ENCODE results near the gene PHACTR4.

PHACTR4 gene

DNA sequence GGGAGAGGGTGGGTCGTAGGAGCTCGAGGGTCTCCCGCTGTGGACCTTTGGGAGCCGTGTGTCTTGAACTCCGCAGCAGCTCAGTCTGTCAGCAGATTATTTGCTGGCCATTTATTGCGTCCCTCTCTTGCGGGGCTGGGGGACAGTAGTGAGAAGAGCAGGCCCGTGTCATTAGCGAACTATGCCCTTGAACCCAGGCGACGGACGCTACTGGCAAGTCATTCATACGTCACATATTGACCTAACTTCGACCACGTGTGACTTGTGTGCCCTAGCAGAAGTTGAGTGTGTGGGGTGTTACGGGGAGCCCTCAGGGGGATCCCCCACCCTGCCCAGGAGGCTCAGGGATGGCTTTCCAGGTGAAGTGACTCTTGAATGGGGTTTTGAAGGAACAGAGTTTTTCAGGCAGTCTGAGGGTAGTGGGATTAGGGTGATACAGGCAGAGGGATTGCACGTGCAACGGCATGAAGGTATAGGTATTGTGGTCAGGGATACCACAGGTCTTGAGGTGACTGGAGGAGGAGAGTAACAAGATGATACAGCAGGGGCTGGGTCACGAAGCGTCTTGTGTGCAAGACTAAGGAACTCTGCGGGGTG lies 149.3 kb downstream of the PHACTR4 start (continued):
- TF ChIP-seq, protein P1, sequence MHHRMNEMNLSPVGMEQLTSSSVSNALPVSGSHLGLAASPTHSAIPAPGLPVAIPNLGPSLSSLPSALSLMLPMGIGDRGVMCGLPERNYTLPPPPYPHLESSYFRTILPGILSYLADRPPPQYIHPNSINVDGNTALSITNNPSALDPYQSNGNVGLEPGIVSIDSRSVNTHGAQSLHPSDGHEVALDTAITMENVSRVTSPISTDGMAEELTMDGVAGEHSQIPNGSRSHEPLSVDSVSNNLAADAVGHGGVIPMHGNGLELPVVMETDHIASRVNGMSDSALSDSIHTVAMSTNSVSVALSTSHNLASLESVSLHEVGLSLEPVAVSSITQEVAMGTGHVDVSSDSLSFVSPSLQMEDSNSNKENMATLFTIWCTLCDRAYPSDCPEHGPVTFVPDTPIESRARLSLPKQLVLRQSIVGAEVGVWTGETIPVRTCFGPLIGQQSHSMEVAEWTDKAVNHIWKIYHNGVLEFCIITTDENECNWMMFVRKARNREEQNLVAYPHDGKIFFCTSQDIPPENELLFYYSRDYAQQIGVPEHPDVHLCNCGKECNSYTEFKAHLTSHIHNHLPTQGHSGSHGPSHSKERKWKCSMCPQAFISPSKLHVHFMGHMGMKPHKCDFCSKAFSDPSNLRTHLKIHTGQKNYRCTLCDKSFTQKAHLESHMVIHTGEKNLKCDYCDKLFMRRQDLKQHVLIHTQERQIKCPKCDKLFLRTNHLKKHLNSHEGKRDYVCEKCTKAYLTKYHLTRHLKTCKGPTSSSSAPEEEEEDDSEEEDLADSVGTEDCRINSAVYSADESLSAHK (tag by site-specific recombination; IDR thresholded peaks at IDR 0.05): no peak
- TF ChIP-seq ZNF274 (IDR thresholded peaks at IDR 0.05; ENCODE audit: low read length) (no peak), ZNF274 (tag by site-specific recombination; IDR thresholded peaks at IDR 0.05; ENCODE audit: borderline replicate concordance) (no peak), ZNF626 (tag by site-specific recombination; IDR thresholded peaks at IDR 0.05) (no peak), ZBTB48 (tag by site-specific recombination; IDR thresholded peaks at IDR 0.05) (0 out of 2 replicates have a peak, but pooled peaks have one; percentile 50), KLF9 (tag by site-specific recombination; IDR thresholded peaks at IDR 0.05; ENCODE audit: low read depth) (no peak), ZNF629 (tag by site-specific recombination; IDR thresholded peaks at IDR 0.05) (peak; percentile 66), ZNF324 (tag by site-specific recombination; IDR thresholded peaks at IDR 0.05) (0 out of 2 replicates have a peak, but pooled peaks have one; percentile 26), GLI2 (tag by site-specific recombination; IDR thresholded peaks at IDR 0.05; ENCODE audit: borderline replicate concordance, low read depth) (no peak), ZNF600 (tag by site-specific recombination; IDR thresholded peaks at IDR 0.05) (peak; percentile 64), ZNF221 (tag by site-specific recombination; IDR thresholded peaks at IDR 0.05; ENCODE audit: borderline replicate concordance) (no peak), ZNF157 (tag by site-specific recombination; IDR thresholded peaks at IDR 0.05) (no peak), ZNF830 (tag by site-specific recombination; IDR thresholded peaks at IDR 0.05; ENCODE audit: low read depth) (no peak), ZNF585B (tag by site-specific recombination; IDR thresholded peaks at IDR 0.05) (no peak)
- TF ChIP-seq, protein P2, sequence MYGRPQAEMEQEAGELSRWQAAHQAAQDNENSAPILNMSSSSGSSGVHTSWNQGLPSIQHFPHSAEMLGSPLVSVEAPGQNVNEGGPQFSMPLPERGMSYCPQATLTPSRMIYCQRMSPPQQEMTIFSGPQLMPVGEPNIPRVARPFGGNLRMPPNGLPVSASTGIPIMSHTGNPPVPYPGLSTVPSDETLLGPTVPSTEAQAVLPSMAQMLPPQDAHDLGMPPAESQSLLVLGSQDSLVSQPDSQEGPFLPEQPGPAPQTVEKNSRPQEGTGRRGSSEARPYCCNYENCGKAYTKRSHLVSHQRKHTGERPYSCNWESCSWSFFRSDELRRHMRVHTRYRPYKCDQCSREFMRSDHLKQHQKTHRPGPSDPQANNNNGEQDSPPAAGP (tag by site-specific recombination; IDR thresholded peaks at IDR 0.05): peak; percentile 30; the same call in 1 of the 2 replicates
- TF ChIP-seq, protein P3, sequence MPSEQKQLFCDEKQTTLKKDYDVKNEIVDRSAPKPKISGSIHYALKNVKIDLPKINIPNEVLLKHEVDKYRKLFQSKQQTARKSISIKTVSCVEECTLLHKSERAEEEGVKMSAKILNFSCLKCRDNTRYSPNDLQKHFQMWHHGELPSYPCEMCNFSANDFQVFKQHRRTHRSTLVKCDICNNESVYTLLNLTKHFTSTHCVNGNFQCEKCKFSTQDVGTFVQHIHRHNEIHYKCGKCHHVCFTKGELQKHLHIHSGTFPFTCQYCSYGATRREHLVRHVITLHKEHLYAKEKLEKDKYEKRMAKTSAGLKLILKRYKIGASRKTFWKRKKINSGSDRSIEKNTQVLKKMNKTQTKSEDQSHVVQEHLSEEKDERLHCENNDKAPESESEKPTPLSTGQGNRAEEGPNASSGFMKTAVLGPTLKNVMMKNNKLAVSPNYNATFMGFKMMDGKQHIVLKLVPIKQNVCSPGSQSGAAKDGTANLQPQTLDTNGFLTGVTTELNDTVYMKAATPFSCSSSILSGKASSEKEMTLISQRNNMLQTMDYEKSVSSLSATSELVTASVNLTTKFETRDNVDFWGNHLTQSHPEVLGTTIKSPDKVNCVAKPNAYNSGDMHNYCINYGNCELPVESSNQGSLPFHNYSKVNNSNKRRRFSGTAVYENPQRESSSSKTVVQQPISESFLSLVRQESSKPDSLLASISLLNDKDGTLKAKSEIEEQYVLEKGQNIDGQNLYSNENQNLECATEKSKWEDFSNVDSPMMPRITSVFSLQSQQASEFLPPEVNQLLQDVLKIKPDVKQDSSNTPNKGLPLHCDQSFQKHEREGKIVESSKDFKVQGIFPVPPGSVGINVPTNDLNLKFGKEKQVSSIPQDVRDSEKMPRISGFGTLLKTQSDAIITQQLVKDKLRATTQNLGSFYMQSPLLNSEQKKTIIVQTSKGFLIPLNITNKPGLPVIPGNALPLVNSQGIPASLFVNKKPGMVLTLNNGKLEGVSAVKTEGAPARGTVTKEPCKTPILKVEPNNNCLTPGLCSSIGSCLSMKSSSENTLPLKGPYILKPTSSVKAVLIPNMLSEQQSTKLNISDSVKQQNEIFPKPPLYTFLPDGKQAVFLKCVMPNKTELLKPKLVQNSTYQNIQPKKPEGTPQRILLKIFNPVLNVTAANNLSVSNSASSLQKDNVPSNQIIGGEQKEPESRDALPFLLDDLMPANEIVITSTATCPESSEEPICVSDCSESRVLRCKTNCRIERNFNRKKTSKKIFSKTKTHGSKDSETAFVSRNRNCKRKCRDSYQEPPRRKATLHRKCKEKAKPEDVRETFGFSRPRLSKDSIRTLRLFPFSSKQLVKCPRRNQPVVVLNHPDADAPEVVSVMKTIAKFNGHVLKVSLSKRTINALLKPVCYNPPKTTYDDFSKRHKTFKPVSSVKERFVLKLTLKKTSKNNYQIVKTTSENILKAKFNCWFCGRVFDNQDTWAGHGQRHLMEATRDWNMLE (tag by site-specific recombination; conservative IDR thresholded peaks at IDR 0.05; ENCODE audit: low read depth): no peak
- TF ChIP-seq, protein P4, sequence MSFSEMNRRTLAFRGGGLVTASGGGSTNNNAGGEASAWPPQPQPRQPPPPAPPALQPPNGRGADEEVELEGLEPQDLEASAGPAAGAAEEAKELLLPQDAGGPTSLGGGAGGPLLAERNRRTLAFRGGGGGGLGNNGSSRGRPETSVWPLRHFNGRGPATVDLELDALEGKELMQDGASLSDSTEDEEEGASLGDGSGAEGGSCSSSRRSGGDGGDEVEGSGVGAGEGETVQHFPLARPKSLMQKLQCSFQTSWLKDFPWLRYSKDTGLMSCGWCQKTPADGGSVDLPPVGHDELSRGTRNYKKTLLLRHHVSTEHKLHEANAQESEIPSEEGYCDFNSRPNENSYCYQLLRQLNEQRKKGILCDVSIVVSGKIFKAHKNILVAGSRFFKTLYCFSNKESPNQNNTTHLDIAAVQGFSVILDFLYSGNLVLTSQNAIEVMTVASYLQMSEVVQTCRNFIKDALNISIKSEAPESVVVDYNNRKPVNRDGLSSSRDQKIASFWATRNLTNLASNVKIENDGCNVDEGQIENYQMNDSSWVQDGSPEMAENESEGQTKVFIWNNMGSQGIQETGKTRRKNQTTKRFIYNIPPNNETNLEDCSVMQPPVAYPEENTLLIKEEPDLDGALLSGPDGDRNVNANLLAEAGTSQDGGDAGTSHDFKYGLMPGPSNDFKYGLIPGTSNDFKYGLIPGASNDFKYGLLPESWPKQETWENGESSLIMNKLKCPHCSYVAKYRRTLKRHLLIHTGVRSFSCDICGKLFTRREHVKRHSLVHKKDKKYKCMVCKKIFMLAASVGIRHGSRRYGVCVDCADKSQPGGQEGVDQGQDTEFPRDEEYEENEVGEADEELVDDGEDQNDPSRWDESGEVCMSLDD (tag by site-specific recombination; IDR thresholded peaks at IDR 0.05): peak; percentile 65; the same call in 1 of the 2 replicates
- TF ChIP-seq, protein P5, sequence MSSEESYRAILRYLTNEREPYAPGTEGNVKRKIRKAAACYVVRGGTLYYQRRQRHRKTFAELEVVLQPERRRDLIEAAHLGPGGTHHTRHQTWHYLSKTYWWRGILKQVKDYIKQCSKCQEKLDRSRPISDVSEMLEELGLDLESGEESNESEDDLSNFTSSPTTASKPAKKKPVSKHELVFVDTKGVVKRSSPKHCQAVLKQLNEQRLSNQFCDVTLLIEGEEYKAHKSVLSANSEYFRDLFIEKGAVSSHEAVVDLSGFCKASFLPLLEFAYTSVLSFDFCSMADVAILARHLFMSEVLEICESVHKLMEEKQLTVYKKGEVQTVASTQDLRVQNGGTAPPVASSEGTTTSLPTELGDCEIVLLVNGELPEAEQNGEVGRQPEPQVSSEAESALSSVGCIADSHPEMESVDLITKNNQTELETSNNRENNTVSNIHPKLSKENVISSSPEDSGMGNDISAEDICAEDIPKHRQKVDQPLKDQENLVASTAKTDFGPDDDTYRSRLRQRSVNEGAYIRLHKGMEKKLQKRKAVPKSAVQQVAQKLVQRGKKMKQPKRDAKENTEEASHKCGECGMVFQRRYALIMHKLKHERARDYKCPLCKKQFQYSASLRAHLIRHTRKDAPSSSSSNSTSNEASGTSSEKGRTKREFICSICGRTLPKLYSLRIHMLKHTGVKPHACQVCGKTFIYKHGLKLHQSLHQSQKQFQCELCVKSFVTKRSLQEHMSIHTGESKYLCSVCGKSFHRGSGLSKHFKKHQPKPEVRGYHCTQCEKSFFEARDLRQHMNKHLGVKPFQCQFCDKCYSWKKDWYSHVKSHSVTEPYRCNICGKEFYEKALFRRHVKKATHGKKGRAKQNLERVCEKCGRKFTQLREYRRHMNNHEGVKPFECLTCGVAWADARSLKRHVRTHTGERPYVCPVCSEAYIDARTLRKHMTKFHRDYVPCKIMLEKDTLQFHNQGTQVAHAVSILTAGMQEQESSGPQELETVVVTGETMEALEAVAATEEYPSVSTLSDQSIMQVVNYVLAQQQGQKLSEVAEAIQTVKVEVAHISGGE (tag by site-specific recombination; conservative IDR thresholded peaks at IDR 0.05; ENCODE audit: low read depth): no peak
- TF ChIP-seq, protein P6, sequence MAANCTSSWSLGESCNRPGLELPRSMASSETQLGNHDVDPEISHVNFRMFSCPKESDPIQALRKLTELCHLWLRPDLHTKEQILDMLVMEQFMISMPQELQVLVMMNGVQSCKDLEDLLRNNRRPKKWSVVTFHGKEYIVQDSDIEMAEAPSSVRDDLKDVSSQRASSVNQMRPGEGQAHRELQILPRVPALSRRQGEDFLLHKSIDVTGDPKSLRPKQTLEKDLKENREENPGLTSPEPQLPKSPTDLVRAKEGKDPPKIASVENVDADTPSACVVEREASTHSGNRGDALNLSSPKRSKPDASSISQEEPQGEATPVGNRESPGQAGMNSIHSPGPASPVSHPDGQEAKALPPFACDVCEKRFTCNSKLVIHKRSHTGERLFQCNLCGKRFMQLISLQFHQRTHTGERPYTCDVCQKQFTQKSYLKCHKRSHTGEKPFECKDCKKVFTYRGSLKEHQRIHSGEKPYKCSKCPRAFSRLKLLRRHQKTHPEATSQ (tag by site-specific recombination; IDR thresholded peaks at IDR 0.05): no peak
- TF ChIP-seq, protein P7, sequence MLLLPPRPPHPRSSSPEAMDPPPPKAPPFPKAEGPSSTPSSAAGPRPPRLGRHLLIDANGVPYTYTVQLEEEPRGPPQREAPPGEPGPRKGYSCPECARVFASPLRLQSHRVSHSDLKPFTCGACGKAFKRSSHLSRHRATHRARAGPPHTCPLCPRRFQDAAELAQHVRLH (tag by site-specific recombination; IDR thresholded peaks at IDR 0.05): no peak

Data from HEK293 (cell line).